OCI-LY7 (cell line): ENCODE results near the gene HTD2.

ENCODE experiments used
- EZH2phosphoT487 ChIP-seq: fragments of 200-600 bp; sonication (generic); IDR thresholded peaks from 2 replicates; pipeline ENCODE4 v1.6.1; 2018; ENCODE audit warnings: low read depth, borderline replicate concordance, mild to moderate bottlenecking, mixed run types, antibody characterized with exemption, low read length, moderate library complexity, mixed read lengths
- TF ChIP-seq, protein P1 (sequence below): fragments of 200-600 bp; sonication (generic); conservative IDR thresholded peaks from 2 replicates; pipeline ENCODE4 v1.5.1; 2014; ENCODE audit warnings: mild to moderate bottlenecking, antibody characterized with exemption, low read length, moderate library complexity, mixed read lengths

DNA sequence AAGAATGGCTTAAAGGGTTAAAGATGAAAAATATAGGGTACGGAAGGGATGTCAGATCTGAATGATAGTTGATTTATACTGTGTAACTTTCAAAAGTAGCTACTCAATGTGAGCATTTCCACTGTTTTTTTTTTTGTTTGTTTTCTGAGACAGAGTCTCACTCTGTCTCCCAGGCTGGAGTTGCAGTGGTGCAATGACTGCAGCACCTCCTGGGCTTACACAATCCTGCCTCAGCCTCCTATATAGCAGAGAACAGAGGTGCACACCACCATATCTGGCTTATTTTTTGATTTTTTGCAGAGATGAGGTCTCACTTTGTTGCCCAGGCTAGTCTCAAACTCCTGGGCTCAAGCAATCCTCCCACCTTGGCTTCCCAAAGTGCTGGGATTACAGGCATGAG, 16.5 kb downstream of the HTD2 start:
- TF ChIP-seq, protein P1, sequence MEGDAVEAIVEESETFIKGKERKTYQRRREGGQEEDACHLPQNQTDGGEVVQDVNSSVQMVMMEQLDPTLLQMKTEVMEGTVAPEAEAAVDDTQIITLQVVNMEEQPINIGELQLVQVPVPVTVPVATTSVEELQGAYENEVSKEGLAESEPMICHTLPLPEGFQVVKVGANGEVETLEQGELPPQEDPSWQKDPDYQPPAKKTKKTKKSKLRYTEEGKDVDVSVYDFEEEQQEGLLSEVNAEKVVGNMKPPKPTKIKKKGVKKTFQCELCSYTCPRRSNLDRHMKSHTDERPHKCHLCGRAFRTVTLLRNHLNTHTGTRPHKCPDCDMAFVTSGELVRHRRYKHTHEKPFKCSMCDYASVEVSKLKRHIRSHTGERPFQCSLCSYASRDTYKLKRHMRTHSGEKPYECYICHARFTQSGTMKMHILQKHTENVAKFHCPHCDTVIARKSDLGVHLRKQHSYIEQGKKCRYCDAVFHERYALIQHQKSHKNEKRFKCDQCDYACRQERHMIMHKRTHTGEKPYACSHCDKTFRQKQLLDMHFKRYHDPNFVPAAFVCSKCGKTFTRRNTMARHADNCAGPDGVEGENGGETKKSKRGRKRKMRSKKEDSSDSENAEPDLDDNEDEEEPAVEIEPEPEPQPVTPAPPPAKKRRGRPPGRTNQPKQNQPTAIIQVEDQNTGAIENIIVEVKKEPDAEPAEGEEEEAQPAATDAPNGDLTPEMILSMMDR, result no peak
- TF ChIP-seq EZH2phosphoT487, result no peak
